HepG2 (cell line): Measurements from ENCODE around the gene RNU6-1. TPM values are rescaled to one million over a fixed set of nuclear protein-coding genes. Genes with fewer than 3 reads are reported as not detected.

Experiments used
- ATAC-seq: fragments of 200-7000 bp; cut with Tn5 transposase; 3 replicates; pipeline ENCODE4 v1.9.1; 2020; ENCODE audit warnings: mild to moderate bottlenecking, moderate library complexity
- BruUV-seq: library from RNA; stranded (reverse); fragments of 400-500 nt; replicated peaks from 2 replicates; lab custom pipeline; 2021; lab: Mats Ljungman, UMichigan
- CTCF ChIA-PET: fragments of 300-600 bp; formaldehyde crosslinking; extraction: SDS; loops from one replicate; lab custom pipeline; 2021; ENCODE audit warnings: low total read pairs, inconsistent platforms, low intra/inter-chr PET ratio; lab: Yijun Ruan, JAX
- POLR2A ChIA-PET: fragments of 350-600 bp; sonication (Branson Sonifier 250); formaldehyde crosslinking; loops from one replicate; lab custom pipeline; 2020; ENCODE audit warnings: antibody characterized with exemption, inconsistent platforms; lab: Yijun Ruan, JAX
- DNase-seq: peaks from one replicate; pipeline ENCODE4 v3.0.0-alpha.2; 2015; ENCODE audit warnings: low spot score
- FAIRE-seq: peaks from 3 replicates; lab custom pipeline; 2011; peaks lifted over from hg19 to GRCh38; lab: Jason Lieb, UNC
- H2AFZ ChIP-seq: one replicate; pipeline ENCODE4 v1.6.1; 2011; ENCODE audit warnings: low read length, inconsistent platforms
- H3K27ac ChIP-seq: fragments of 300-600 bp; 3 replicates; pipeline ENCODE4 v1.8.0; 2011; ENCODE audit warnings: mixed run types, mild to moderate bottlenecking, mixed read lengths, low read length, inconsistent platforms; ENCODE audit not compliant: insufficient read depth; ENCODE audit errors: extremely low read length
- H3K27me3 ChIP-seq, 2 experiments: fragments of 200-600 bp in 1 of 2; 2 replicates in 1 of 2; 3 replicates in 1 of 2; pipeline versions ENCODE4 v1.6.0 to v1.8.0; 2011; ENCODE audit warnings: low read length in 2 of 2, mild to moderate bottlenecking in 2 of 2, moderate library complexity in 2 of 2, inconsistent platforms in 1 of 2; ENCODE audit not compliant: insufficient read depth in 2 of 2, control insufficient read depth in 1 of 2
- H3K36me3 ChIP-seq, 2 experiments: fragments of 200-600 bp in 1 of 2; replicated peaks in 1 of 2; 2 replicates in 1 of 2; 3 replicates in 1 of 2; pipeline versions ENCODE4 v1.5.1 to v1.8.0; 2011; ENCODE audit warnings: low read length in 2 of 2, inconsistent platforms in 1 of 2; ENCODE audit not compliant: insufficient read depth in 2 of 2, control insufficient read depth in 1 of 2
- H3K4me1 ChIP-seq: 2 replicates; pipeline ENCODE4 v1.5.1; 2012; ENCODE audit warnings: low read length, inconsistent platforms; ENCODE audit not compliant: insufficient read depth
- H3K4me2 ChIP-seq: 2 replicates; pipeline ENCODE4 v1.6.0; 2011; ENCODE audit warnings: low read depth, low read length, inconsistent platforms
- H3K4me3 ChIP-seq, 3 experiments: fragments of 200-600 bp in 1 of 3; sonication (generic), shearing (Covaris generic) in 1 of 3; replicated peaks in 1 of 3; 2 replicates each; pipeline ENCODE4 v1.5.1; 2011 to 2016; ENCODE audit warnings: low read length in 3 of 3, inconsistent platforms in 2 of 3, low read depth in 2 of 3, mild to moderate bottlenecking in 2 of 3, control low read depth in 1 of 3, mixed read lengths in 1 of 3; ENCODE audit not compliant: insufficient read depth in 1 of 3
- H3K79me2 ChIP-seq: one replicate; pipeline ENCODE4 v1.6.1; 2011; ENCODE audit warnings: low read length, inconsistent platforms; ENCODE audit not compliant: insufficient read depth
- H3K9ac ChIP-seq: 2 replicates; pipeline ENCODE4 v1.6.0; 2011; ENCODE audit warnings: mild to moderate bottlenecking, low read depth, low read length, inconsistent platforms; ENCODE audit not compliant: insufficient read depth
- H3K9me3 ChIP-seq: 2 replicates; pipeline ENCODE4 v1.5.1; 2012; ENCODE audit warnings: mild to moderate bottlenecking, low read length
- H4K20me1 ChIP-seq: 2 replicates; pipeline ENCODE4 v1.6.0; 2011; ENCODE audit warnings: inconsistent platforms, mild to moderate bottlenecking, low read length, moderate library complexity; ENCODE audit not compliant: insufficient read depth
- ERF ChIP-seq: IDR thresholded peaks from 2 replicates; pipeline ENCODE4 v1.6.1; 2018; ENCODE audit warnings: missing biosample characterization, missing genetic modification reagents
- NFE2L1 ChIP-seq: sonication (generic); formaldehyde crosslinking; IDR thresholded peaks from 2 replicates; pipeline ENCODE4 v1.4.0; 2020; ENCODE audit warnings: missing genetic modification reagents, mild to moderate bottlenecking, borderline replicate concordance
- TARDBP ChIP-seq: sonication (generic); formaldehyde crosslinking; IDR thresholded peaks from 2 replicates; pipeline ENCODE4 v1.8.0; 2022; ENCODE audit warnings: mild to moderate bottlenecking, missing genetic modification reagents
- ZNF230 ChIP-seq: sonication (generic); formaldehyde crosslinking; IDR thresholded peaks from 2 replicates; pipeline ENCODE4 v1.4.0; 2020; ENCODE audit warnings: mild to moderate bottlenecking, missing genetic modification reagents
- ZNF543 ChIP-seq: sonication (generic); formaldehyde crosslinking; IDR thresholded peaks from 2 replicates; pipeline ENCODE4 v1.4.0; 2020; ENCODE audit warnings: mild to moderate bottlenecking, missing genetic modification reagents
- ZNF563 ChIP-seq: sonication (generic); formaldehyde crosslinking; IDR thresholded peaks from 2 replicates; pipeline ENCODE4 v1.8.0; 2022; ENCODE audit warnings: mild to moderate bottlenecking, moderate library complexity, missing genetic modification reagents
- ZNF746 ChIP-seq: sonication (generic); formaldehyde crosslinking; IDR thresholded peaks from 2 replicates; pipeline ENCODE4 v1.8.0; 2022; ENCODE audit warnings: mild to moderate bottlenecking, missing genetic modification reagents
- ZNF850 ChIP-seq: sonication (generic); formaldehyde crosslinking; conservative IDR thresholded peaks from 2 replicates; pipeline ENCODE4 v1.9.0; 2021; ENCODE audit warnings: mild to moderate bottlenecking, missing genetic modification reagents
- WGBS: methylation state at CpG from one replicate; pipeline ENCODE4 v1.1.6; 2017; ENCODE audit warnings: low lambda C conversion rate; 5-methylcytosine and 5-hydroxymethylcytosine counted together
- in situ Hi-C: cut with HindIII; loops from 2 replicates; pipeline ENCODE4 v1.10.0; 2017; ENCODE audit warnings: low pct_unique_long_range_greater_than_20kb; ENCODE audit not compliant: extremely low pct_ligation_motif_present
- intact Hi-C: fragments of 100-400 bp; cut with micrococcal nuclease; formaldehyde crosslinking; loops from one replicate; pipeline ENCODE4 v1.10.0; 2022; ENCODE audit not compliant: unreplicated experiment
- polyA plus RNA-seq, 8 experiments: library from polyadenylated mRNA; depleted of rRNA in 3 of 8; stranded (reverse) in 7 of 8; unstranded in 1 of 8; fragments of >200 nt; fragmentation: Illumina TruSeq in 4 of 8; extraction: Trizol in 4 of 8; gene quantifications; 2 replicates each; pipeline versions ENCODE4 v1.2.1 to v1.2.3, GENCODE V29; 2011 to 2016; ENCODE audit warnings: low read depth in 4 of 8, missing spikeins in 1 of 8, mixed read lengths in 1 of 8; ENCODE audit not compliant: insufficient read depth in 1 of 8
- total RNA-seq, 5 experiments: library from RNA; depleted of rRNA; stranded (reverse); fragments of >200 nt; fragmentation: Illumina TruSeq; extraction: Trizol; gene quantifications; 2 replicates each; pipeline ENCODE4 v1.2.3, GENCODE V29; 2016; ENCODE audit warnings: low read depth in 1 of 5
- TF ChIP-seq, protein P1 (sequence below): sonication (generic); formaldehyde crosslinking; IDR thresholded peaks from 2 replicates; pipeline ENCODE4 v1.8.0; 2022; ENCODE audit warnings: mild to moderate bottlenecking, missing genetic modification reagents, moderate library complexity
- TF ChIP-seq, protein P2 (sequence below): sonication (generic); formaldehyde crosslinking; IDR thresholded peaks from 2 replicates; pipeline ENCODE4 v1.5.0; 2020; ENCODE audit warnings: mild to moderate bottlenecking, missing genetic modification reagents

The RNU6-1 gene
- total and polyA plus RNA-seq, 2 of the 13 experiments (the other 11 are each of a cell fraction or from before 2014, with no cell fraction given) = under 0.01 TPM; not detected in 1

DNA sequence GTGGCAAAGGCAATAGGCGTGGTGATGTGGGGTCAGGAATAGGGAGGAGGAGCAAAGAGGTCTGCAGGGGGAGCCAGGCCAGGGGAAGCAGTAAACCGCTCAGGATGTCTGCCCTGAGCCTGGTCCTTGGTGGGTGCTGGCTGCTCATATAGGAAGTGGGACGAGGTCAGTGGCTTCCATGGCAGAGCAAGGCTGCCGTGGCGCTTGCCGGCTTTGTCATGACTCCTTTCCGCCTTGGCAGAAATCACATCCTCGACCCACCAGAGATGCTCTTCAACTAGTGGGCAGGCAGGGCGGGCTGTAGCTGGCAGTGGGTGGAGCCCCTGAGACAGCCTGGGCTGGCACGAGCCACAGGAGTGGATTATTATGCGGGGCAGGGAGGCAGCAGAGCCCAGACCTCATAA, 27.6 kb downstream of the RNU6-1 start (continued):
- no peak for TF ChIP-seq ZNF850 (CRISPR knock-in tag)
- TF ChIP-seq, protein P1, sequence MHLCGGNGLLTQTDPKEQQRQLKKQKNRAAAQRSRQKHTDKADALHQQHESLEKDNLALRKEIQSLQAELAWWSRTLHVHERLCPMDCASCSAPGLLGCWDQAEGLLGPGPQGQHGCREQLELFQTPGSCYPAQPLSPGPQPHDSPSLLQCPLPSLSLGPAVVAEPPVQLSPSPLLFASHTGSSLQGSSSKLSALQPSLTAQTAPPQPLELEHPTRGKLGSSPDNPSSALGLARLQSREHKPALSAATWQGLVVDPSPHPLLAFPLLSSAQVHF (CRISPR knock-in tag) = no peak
- no peak for TF ChIP-seq ZNF563 (CRISPR knock-in tag)
- TF ChIP-seq ERF (CRISPR knock-in tag) = no peak
- no peak for TF ChIP-seq ZNF543 (CRISPR knock-in tag)
- no peak for TF ChIP-seq NFE2L1 (CRISPR knock-in tag)
- TF ChIP-seq, all 625 proteins: peak for 0

DNA sequence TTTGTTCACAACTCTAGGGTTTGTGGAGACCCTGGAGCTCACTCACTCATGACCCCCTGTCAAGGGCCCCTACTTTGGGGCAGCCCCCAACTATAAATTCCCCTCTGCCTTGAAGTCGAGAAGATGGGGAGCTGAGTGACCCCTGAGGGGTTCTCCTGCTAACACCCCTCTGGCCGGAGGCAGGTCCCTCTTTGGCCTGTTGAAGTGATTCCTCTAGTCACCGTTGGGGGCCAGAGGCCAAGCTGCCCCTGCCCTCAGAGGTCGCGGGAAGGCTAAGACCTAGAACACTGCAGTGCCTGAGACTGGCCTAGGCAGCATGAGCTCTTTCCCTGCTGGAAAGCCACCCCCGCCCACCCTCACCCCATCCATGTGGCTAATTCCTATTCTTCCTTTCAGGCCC, 30.0 kb downstream of the RNU6-1 start:
- 0 out of 2 replicates have a peak, but pooled peaks cover 7% of the 10 kb centered on the region for H3K4me1 ChIP-seq
- no peak overlapping the region for H3K9ac ChIP-seq
- no peak for DNase-seq
- H3K4me2 ChIP-seq = no peak overlapping the region
- TF ChIP-seq TARDBP (CRISPR knock-in tag) = no peak
- TF ChIP-seq ZNF230 = no peak
- TF ChIP-seq ZNF746 (CRISPR knock-in tag) = no peak
- TF ChIP-seq, protein P2, sequence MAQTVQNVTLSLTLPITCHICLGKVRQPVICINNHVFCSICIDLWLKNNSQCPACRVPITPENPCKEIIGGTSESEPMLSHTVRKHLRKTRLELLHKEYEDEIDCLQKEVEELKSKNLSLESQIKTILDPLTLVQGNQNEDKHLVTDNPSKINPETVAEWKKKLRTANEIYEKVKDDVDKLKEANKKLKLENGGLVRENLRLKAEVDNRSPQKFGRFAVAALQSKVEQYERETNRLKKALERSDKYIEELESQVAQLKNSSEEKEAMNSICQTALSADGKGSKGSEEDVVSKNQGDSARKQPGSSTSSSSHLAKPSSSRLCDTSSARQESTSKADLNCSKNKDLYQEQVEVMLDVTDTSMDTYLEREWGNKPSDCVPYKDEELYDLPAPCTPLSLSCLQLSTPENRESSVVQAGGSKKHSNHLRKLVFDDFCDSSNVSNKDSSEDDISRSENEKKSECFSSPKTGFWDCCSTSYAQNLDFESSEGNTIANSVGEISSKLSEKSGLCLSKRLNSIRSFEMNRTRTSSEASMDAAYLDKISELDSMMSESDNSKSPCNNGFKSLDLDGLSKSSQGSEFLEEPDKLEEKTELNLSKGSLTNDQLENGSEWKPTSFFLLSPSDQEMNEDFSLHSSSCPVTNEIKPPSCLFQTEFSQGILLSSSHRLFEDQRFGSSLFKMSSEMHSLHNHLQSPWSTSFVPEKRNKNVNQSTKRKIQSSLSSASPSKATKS (CRISPR knock-in tag) = no peak
- H2AFZ ChIP-seq = no peak overlapping the region
- 94% methylated on average over 2 of the region's 6 CpGs for WGBS
- no peaks in the 10 kb centered on the region for H3K9me3 ChIP-seq
- intact Hi-C loops = no loop called here
- ChIA-PET CTCF (no interaction called here), POLR2A (interaction anchor here (0.7 kb wide), 1 partner anchor 751 kb away, joined by 4 read pairs; no protein-coding TSS in a partner anchor)
- FAIRE-seq = no peak
- no peaks in the 10 kb centered on the region for H3K36me3 ChIP-seq
- H3K27ac ChIP-seq = no peak overlapping the region
- H3K4me3 ChIP-seq = no peak overlapping the region
- ATAC-seq = no peak
- in situ Hi-C loops = no loop called here
- no peaks in the 10 kb centered on the region for H4K20me1 ChIP-seq
- no peaks in the 10 kb centered on the region; a peak in 1 of 5 replicates for H3K27me3 ChIP-seq
- BruUV-seq = no TSS peak
- no peaks in the 10 kb centered on the region for H3K79me2 ChIP-seq
